Neural cell (in vitro differentiated cells): Measurements from ENCODE around the gene FER1L5.

Experiments
- CTCF ChIP-seq: fragments of 450-650 bp; IDR thresholded peaks from 2 replicates; pipeline ENCODE4 v1.5.1; 2014; ENCODE audit warnings: antibody characterized with exemption, mild to moderate bottlenecking, moderate library complexity; ENCODE audit not compliant: poor library complexity, severe bottlenecking
- EP300 ChIP-seq: fragments of 450-650 bp; conservative IDR thresholded peaks from 2 replicates; pipeline ENCODE4 v1.6.1; 2014; ENCODE audit warnings: antibody characterized with exemption, mild to moderate bottlenecking, moderate library complexity; ENCODE audit not compliant: poor library complexity, severe bottlenecking
- EZH2 ChIP-seq: fragments of 200-600, 300-800 bp; shearing (Covaris generic), sonication (generic); IDR thresholded peaks from 2 replicates; pipeline ENCODE4 v1.6.1; 2014; ENCODE audit warnings: antibody characterized with exemption, low read length, borderline replicate concordance, mild to moderate bottlenecking; ENCODE audit not compliant: insufficient read depth, poor library complexity, severe bottlenecking
- POLR2AphosphoS5 ChIP-seq: IDR thresholded peaks from 2 replicates; pipeline ENCODE4 v1.6.1; 2012
- RAD21 ChIP-seq: fragments of 450-650 bp; conservative IDR thresholded peaks from 2 replicates; pipeline ENCODE4 v1.6.1; 2014; ENCODE audit warnings: antibody characterized with exemption, mild to moderate bottlenecking, moderate library complexity
- REST ChIP-seq: IDR thresholded peaks from 2 replicates; pipeline ENCODE4 v1.6.1; 2012; ENCODE audit warnings: borderline replicate concordance
- SMC3 ChIP-seq: fragments of 450-650 bp; conservative IDR thresholded peaks from 2 replicates; pipeline ENCODE4 v1.6.1; 2014; ENCODE audit warnings: antibody characterized with exemption, mild to moderate bottlenecking, moderate library complexity; ENCODE audit not compliant: poor library complexity

GRCh38 chr2:96625571-96626552 is 16.7 kb upstream of the FER1L5 start:
- no peak for TF ChIP-seq EZH2
- TF ChIP-seq CTCF = no peak
- TF ChIP-seq SMC3 = no peak
- TF ChIP-seq RAD21 = no peak
- no peak for TF ChIP-seq EP300
- TF ChIP-seq REST = no peak
- TF ChIP-seq POLR2AphosphoS5 = no peak
